Stimulated activated memory B cell treated with anti-CD40 and anti-IgM and Interleukin-4, amounts not matched to agents 10 μg/mL and 1 μg/mL and 100 μg/mL, for 72 hours (primary cell): ENCODE results near the gene AASS.

Experiments used
- ATAC-seq: fragments of 150-1000 bp; cut with Tn5 transposase; 2 replicates; pipeline ENCODE4 v1.10.0; 2021
- H3K27ac Mint-ChIP-seq: one replicate; pipeline ENCODE4 v1.8.0; 2022; ENCODE audit warnings: mild to moderate bottlenecking, mixed read lengths
- H3K27me3 Mint-ChIP-seq: one replicate; pipeline ENCODE4 v1.8.0; 2022; ENCODE audit warnings: mixed read lengths
- H3K36me3 Mint-ChIP-seq: one replicate; pipeline ENCODE4 v1.8.0; 2022; ENCODE audit warnings: mixed read lengths
- H3K4me1 Mint-ChIP-seq: one replicate; pipeline ENCODE4 v1.8.0; 2022; ENCODE audit warnings: mixed read lengths
- H3K4me3 Mint-ChIP-seq: one replicate; pipeline ENCODE4 v1.8.0; 2022; ENCODE audit warnings: mild to moderate bottlenecking, moderate library complexity, mixed read lengths
- H3K9me3 Mint-ChIP-seq: one replicate; pipeline ENCODE4 v1.8.0; 2022; ENCODE audit warnings: mixed read lengths

The AASS gene

DNA sequence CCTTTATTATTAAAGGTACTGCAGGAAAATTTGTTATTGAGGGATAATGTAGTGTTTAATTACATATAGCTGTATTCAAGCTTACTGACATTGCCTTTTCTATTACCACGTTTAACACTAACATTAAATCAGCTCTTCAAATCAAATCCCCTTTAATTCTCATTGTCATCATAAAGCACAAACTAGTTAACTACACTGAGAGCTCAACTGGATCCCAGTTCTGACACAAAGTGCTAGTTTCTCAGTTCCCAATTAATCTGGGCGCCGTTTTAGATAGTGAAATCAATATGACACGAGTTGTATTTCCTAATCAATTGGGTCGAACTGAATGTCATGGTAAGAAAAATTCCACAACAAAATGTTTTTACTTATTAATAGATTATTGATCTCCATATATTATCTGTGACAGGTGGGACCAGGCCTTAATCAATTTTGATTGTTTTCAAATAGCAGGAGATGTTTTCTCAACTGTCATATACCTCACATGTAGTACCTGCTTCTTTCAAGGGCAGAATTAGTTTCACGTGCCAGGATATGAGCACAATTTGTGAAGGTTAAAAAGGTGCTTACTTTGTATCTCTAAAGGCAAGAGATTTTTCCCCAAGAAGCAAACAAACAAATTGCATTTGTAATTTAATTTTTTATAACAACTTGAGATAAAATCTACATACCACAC is 71.0 kb downstream of the AASS start:
- H3K27ac Mint-ChIP-seq = no peak overlapping the region
- H3K4me1 Mint-ChIP-seq = no peaks in the 10 kb centered on the region

DNA sequence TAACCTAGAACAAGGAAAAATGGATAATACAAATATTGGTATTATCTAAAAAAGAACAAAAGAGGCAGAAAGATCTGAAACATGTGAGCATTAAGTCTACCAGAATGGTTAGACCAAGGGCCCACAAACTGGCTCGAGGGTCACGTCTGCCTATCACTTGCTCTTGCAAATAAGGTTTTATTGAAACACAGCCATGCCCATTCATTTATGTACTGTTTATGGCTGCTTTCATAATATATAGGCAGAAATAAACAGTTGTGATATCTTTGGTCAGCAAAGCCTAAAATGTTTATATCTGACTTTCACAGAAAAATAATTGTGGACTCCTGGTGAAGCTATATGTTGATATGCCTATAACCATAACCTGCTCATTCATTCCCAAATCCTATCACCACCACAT is 71.8 kb downstream of the AASS start:
- Mint-ChIP-seq H3K4me3 (no peak overlapping the region), H3K36me3 (peaks cover 11% of the 10 kb centered on the region), H3K27ac (no peak overlapping the region), H3K27me3 (no peaks in the 10 kb centered on the region), H3K4me1 (no peaks in the 10 kb centered on the region), H3K9me3 (no peaks in the 10 kb centered on the region)
- no peak for ATAC-seq

More for the DNA sequence above, 71.0 kb downstream of the AASS start:
- Mint-ChIP-seq H3K36me3 (peaks cover 19% of the 10 kb centered on the region), H3K4me3 (no peak overlapping the region), H3K9me3 (no peaks in the 10 kb centered on the region), H3K27me3 (no peaks in the 10 kb centered on the region)
- no peak for ATAC-seq

DNA sequence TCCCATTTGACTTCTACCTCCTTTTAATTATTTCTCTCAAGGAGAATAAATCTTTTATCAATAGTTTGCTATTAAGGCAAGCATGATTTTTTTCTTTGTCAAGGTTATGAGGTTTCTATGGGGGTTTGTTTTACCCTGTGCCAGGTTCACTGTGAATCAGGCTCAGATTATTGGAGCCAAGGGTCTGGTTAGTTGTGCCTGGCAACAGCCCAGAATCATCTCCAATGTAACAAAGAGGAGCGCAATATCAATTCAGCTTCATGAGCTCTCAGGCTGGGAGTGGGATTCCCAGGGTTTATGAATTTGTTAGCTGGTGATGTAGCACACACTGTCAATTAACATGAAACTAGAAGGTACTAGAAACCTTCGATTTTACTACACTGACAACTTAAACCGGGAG is 73.2 kb downstream of the AASS start:
- Mint-ChIP-seq H3K36me3 (peaks cover 10% of the 10 kb centered on the region), H3K27ac (no peak overlapping the region), H3K4me3 (no peak overlapping the region), H3K4me1 (no peaks in the 10 kb centered on the region), H3K27me3 (no peaks in the 10 kb centered on the region), H3K9me3 (no peaks in the 10 kb centered on the region)
- no peak for ATAC-seq

DNA sequence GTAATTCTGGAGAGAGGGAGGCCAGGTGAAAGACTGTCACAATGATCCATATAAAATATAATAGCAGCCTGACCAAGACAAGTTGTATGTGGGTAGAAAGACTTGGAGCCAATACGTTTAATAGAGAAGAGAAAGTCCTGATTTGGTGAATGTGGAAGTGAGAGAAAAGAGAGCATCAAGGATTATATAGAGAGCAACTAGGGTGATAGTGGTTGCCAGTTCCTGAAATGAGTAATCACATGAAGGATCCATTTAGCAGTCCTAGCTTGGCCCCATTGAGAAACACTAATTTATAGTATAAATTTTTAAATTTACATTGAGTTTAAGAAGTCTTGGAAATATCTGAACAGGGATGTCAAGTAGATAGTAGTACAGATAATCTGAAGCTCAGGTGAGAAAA is 74.0 kb downstream of the AASS start:
- H3K9me3 Mint-ChIP-seq = no peaks in the 10 kb centered on the region
- peaks cover 5% of the 10 kb centered on the region for H3K36me3 Mint-ChIP-seq
- no peaks in the 10 kb centered on the region for H3K27me3 Mint-ChIP-seq
- H3K4me3 Mint-ChIP-seq = no peak overlapping the region
- no peaks in the 10 kb centered on the region for H3K4me1 Mint-ChIP-seq
- no peak for ATAC-seq
- no peak overlapping the region for H3K27ac Mint-ChIP-seq

DNA sequence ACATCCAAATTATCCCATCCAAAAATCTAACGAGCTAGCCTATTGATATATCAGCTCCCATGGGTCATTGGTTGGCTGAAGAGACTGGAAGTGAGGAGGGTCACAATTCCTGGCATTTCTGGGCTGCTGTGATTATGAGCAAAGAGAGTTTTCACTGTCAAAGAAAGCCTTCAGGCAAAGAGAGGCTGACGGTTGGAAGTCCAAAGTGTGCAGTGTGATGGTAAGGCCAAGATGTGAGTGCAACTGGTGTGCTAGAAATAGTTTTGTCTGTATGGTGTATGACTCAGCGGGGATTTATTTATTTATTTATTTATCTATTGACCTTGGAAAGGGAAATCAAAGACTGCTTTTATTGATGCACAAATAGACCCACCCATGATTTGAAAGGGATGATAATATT is 75.0 kb downstream of the AASS start:
- no peak for ATAC-seq
- no peaks in the 10 kb centered on the region for H3K27me3 Mint-ChIP-seq
- H3K4me3 Mint-ChIP-seq = no peak overlapping the region
- H3K36me3 Mint-ChIP-seq = no peaks in the 10 kb centered on the region
- H3K9me3 Mint-ChIP-seq = no peaks in the 10 kb centered on the region
- H3K27ac Mint-ChIP-seq = no peak overlapping the region
- no peaks in the 10 kb centered on the region for H3K4me1 Mint-ChIP-seq

DNA sequence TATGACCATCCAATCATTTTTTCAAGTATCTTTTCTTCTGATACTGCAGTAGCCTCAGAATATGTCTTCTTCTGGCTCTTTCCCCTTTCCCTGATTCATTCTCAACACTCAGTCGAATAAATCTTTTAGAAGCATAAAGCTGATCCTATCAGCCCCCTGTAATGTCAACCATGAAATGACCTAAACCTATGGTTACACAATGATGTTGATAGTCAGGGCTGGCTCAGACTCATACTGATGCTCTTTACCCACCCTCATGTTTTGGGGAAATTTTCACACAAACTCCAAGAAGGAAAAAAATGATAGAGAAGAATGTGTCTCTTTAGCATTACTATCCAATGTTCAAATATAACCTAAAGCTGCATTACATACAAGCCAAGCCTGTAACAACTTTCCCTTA is 76.0 kb downstream of the AASS start:
- no peak overlapping the region for H3K27ac Mint-ChIP-seq
- no peaks in the 10 kb centered on the region for H3K4me1 Mint-ChIP-seq
- no peaks in the 10 kb centered on the region for H3K27me3 Mint-ChIP-seq
- no peak for ATAC-seq
- H3K9me3 Mint-ChIP-seq = no peaks in the 10 kb centered on the region
- no peak overlapping the region for H3K4me3 Mint-ChIP-seq
- H3K36me3 Mint-ChIP-seq = no peaks in the 10 kb centered on the region

DNA sequence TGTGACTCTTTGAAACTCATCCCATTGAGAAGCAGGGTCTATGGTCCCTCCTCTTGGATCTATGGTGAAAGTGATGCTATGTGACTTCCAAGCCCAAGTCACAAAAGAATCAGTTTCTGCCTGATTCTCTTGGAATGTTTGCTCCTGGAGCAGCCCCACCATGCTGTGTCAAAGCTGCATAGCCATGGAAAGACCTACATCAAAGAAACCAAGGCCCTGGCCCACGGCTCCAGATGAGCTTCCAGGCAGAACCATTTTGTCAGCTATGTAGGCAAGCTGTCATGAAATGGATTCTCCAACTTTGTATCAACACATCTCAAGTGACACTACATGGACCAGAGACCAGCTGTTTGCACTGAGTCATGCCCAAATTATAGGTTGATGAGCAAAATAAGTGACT is 77.0 kb downstream of the AASS start:
- H3K27me3 Mint-ChIP-seq = no peaks in the 10 kb centered on the region
- no peaks in the 10 kb centered on the region for H3K4me1 Mint-ChIP-seq
- ATAC-seq = no peak
- H3K36me3 Mint-ChIP-seq = no peaks in the 10 kb centered on the region
- no peak overlapping the region for H3K4me3 Mint-ChIP-seq
- no peaks in the 10 kb centered on the region for H3K9me3 Mint-ChIP-seq
- no peak overlapping the region for H3K27ac Mint-ChIP-seq

DNA sequence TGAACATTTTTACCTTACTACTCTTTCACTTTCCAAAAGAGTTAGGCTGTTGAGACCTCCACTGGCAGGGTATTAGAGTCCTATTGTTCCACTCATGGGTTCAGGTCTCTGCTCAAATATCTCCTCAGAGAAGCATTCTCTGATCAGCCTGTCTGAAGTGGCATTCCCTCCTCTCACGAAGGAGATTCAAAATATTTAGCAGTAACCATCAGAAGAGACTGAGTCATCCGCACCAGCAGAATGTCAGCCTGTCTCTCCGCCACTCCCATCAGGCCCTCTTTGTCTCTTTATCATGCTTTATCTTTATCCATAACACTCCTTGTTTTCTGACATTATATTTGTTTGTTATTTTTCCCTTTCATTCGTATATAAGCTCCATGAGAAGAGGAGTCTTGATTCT is 79.1 kb downstream of the AASS start:
- no peak overlapping the region for H3K27ac Mint-ChIP-seq
- H3K27me3 Mint-ChIP-seq = no peaks in the 10 kb centered on the region
- H3K36me3 Mint-ChIP-seq = no peaks in the 10 kb centered on the region
- ATAC-seq = no peak
- H3K9me3 Mint-ChIP-seq = no peaks in the 10 kb centered on the region
- no peak overlapping the region for H3K4me3 Mint-ChIP-seq
- H3K4me1 Mint-ChIP-seq = no peaks in the 10 kb centered on the region

DNA sequence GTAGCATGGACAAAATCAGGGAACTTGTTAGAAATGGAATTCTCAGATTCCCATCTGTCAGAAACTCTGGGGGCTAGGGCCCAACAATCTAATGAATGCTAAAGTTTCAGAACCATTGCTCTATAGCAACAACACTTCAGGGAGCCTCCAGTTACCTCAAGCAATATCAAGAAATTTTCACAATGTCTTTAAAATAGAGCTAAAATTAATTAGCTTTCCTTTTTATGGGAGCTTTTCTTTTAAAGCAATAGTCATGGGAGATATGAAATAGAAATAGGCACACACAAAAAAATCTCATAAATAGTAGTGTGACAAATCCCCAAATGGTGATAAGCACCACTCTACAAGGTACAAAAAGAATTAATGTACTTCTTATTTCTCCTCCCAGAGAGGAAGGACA is 80.9 kb downstream of the AASS start:
- H3K27ac Mint-ChIP-seq = no peak overlapping the region
- ATAC-seq = no peak
- H3K27me3 Mint-ChIP-seq = no peaks in the 10 kb centered on the region
- H3K36me3 Mint-ChIP-seq = no peaks in the 10 kb centered on the region
- H3K4me3 Mint-ChIP-seq = no peak overlapping the region
- H3K9me3 Mint-ChIP-seq = no peaks in the 10 kb centered on the region
- H3K4me1 Mint-ChIP-seq = no peaks in the 10 kb centered on the region

DNA sequence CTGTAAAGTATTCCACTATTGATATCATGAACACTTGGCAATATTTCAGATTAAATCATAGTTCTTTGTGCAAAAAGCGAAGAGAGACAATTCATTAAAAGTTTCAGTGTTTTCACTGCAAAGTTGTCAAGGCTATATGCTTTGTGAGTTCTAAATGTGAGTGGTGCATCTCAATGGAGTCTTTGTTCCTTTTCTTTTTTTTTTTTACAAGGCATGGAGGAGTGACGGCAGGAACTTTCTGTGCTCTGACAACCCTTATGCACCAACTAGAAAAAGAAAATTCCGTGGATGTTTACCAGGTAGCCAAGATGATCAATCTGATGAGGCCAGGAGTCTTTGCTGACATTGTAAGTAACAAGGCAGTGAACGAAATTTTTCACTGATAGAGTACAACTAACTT is 84.5 kb downstream of the AASS start:
- Mint-ChIP-seq H3K36me3 (no peaks in the 10 kb centered on the region), H3K4me3 (no peak overlapping the region), H3K4me1 (no peaks in the 10 kb centered on the region), H3K9me3 (no peaks in the 10 kb centered on the region), H3K27me3 (no peaks in the 10 kb centered on the region), H3K27ac (no peak overlapping the region)
- ATAC-seq = no peak

DNA sequence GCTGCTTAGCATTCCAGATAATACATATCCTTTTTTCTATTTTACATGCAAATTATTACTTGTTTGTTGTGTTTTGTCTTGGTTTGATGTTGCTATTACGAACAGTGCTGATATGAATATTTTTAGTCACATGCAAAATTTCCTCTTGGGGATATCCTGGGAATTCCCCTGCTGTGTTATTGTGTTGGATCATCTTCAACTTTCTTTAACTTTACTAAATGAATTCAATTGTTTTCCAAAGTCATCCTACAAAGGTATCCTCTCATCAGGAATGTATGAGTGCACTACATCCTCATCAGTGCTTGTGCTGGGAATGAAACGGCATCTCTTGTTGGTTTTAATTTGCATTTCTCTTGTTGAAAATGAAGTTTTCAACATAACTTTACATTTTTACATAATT is 87.1 kb downstream of the AASS start:
- Mint-ChIP-seq H3K36me3 (no peaks in the 10 kb centered on the region), H3K27me3 (no peaks in the 10 kb centered on the region), H3K4me1 (no peaks in the 10 kb centered on the region), H3K27ac (no peak overlapping the region), H3K4me3 (no peak overlapping the region), H3K9me3 (no peaks in the 10 kb centered on the region)
- ATAC-seq = no peak

DNA sequence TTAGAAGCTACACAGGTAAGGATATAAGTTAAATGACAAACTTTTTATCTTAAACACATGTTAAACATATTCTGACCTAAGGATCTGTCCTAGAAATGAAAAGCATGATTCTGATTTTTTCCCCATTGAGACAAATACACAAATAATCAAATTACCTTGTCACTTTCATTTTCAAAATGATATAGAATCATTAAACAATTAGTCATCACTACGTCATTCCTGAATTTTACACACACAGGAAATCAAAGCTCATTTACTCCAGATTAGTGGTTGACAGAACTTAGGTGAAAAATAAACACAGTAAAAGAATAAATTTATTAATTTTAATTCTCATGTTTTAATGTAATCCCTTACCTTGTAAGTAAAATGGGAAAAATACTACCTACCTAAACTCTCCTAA is 89.0 kb downstream of the AASS start:
- no peaks in the 10 kb centered on the region for H3K27me3 Mint-ChIP-seq
- ATAC-seq = no peak
- H3K4me3 Mint-ChIP-seq = no peak overlapping the region
- H3K4me1 Mint-ChIP-seq = no peaks in the 10 kb centered on the region
- H3K9me3 Mint-ChIP-seq = no peaks in the 10 kb centered on the region
- H3K27ac Mint-ChIP-seq = no peak overlapping the region
- no peaks in the 10 kb centered on the region for H3K36me3 Mint-ChIP-seq

DNA sequence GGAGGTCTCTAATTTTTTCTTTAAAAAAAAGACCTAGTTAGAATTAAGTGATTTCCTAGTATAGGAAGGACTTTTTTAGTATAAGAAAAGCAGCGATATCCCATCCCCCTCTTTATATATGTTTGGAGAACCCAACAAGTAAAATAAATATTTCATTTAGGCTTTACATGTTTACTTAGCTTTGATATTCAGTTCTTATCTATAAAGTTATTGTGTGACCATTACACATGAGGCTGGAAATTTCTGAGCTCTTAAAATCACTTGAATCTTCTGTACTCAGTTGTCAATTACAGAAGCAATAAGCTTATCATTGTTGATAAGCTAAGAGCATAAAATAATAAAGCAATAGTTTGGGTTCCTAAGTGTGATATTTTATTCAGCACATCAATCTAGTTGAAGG is 89.7 kb downstream of the AASS start:
- H3K36me3 Mint-ChIP-seq = no peaks in the 10 kb centered on the region
- no peak overlapping the region for H3K4me3 Mint-ChIP-seq
- H3K4me1 Mint-ChIP-seq = no peaks in the 10 kb centered on the region
- no peak for ATAC-seq
- no peak overlapping the region for H3K27ac Mint-ChIP-seq
- H3K9me3 Mint-ChIP-seq = no peaks in the 10 kb centered on the region
- H3K27me3 Mint-ChIP-seq = no peaks in the 10 kb centered on the region

DNA sequence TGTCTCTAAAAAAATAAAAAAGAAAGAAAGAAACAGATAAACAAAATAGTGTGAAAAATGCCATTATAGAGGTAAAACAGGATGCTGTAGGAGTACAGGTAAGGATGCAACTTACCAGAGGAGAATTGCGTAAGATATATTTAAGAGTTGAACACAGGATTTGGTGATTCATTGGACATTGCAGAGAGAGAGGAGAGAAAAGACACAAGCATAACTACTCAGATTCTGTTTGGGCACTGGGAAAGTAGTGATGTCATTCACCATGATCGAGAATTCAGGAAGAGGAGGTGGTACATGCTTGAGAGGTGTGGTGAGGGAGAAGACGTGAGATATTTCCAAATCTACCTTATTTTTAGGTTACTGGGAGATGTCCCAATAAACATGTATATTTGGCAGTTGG is 97.6 kb downstream of the AASS start:
- H3K4me1 Mint-ChIP-seq = no peaks in the 10 kb centered on the region
- no peak overlapping the region for H3K27ac Mint-ChIP-seq
- no peaks in the 10 kb centered on the region for H3K9me3 Mint-ChIP-seq
- ATAC-seq = no peak
- no peaks in the 10 kb centered on the region for H3K36me3 Mint-ChIP-seq
- peaks cover 20% of the 10 kb centered on the region for H3K27me3 Mint-ChIP-seq
- H3K4me3 Mint-ChIP-seq = no peak overlapping the region

DNA sequence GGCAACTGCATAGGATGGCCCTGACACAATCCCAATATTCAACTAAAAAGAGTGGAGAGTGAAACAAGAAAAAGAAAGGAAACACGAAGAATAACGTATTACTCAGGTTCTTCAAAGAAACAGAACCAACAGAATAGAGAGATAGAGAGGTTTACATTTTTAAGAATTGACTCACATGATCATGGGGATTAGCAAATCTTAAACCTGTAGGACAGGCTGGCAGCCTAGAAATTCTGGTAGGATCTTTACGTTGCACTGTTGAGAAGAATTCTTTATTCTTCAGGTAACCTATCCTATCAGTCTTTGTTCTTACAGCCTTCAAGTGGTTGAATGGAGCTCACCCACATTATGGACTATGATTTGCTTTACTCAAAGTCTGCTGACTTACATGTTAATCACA is 103.9 kb downstream of the AASS start:
- H3K36me3 Mint-ChIP-seq = no peaks in the 10 kb centered on the region
- H3K27me3 Mint-ChIP-seq = peaks cover 7% of the 10 kb centered on the region
- no peaks in the 10 kb centered on the region for H3K4me1 Mint-ChIP-seq
- H3K4me3 Mint-ChIP-seq = no peak overlapping the region
- H3K9me3 Mint-ChIP-seq = no peaks in the 10 kb centered on the region
- no peak overlapping the region for H3K27ac Mint-ChIP-seq
- no peak for ATAC-seq

DNA sequence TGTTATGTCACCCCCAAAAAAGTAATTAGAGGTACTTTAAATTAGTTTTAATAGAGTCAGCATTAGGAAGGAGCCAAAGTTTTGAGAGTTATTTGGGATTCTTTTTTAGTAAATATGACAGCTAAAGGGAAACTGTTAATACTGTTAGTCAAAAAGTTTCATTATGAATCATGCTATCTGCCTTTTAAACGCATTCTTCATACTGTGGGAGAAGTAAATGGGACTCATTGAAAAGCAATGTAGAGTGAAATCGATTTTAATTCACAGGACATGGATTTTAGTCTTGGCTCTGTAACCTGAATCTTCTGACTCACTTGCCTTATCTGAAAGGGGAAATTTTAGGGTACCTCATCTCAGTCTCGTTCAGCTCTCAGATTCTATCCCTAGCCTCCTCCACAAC is 105.1 kb downstream of the AASS start:
- no peaks in the 10 kb centered on the region for H3K9me3 Mint-ChIP-seq
- no peak overlapping the region for H3K4me3 Mint-ChIP-seq
- peaks cover 7% of the 10 kb centered on the region for H3K27me3 Mint-ChIP-seq
- H3K27ac Mint-ChIP-seq = no peak overlapping the region
- ATAC-seq = no peak
- H3K4me1 Mint-ChIP-seq = no peaks in the 10 kb centered on the region
- H3K36me3 Mint-ChIP-seq = no peaks in the 10 kb centered on the region

DNA sequence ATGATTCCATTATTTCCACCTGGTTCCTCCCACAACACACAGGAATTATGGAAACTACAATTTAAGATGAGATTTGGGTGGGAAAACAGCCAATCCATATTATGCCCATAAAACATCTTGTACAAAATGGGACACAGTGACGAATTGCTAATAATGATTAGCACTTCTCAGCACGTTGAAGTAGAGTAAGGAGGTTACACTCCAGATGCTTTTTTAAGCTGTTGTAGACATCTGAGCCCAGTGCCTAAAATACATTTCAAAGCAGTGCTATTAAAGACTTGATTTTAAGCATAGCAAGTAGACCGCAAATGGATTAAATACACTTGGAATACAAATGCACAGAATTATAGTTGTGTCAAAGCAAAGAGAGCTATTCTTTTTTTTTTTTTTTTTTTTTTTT is 105.9 kb downstream of the AASS start:
- no peaks in the 10 kb centered on the region for H3K4me1 Mint-ChIP-seq
- H3K4me3 Mint-ChIP-seq = no peak overlapping the region
- H3K36me3 Mint-ChIP-seq = no peaks in the 10 kb centered on the region
- ATAC-seq = no peak
- H3K27ac Mint-ChIP-seq = no peak overlapping the region
- peaks cover 7% of the 10 kb centered on the region for H3K27me3 Mint-ChIP-seq
- no peaks in the 10 kb centered on the region for H3K9me3 Mint-ChIP-seq
